Duodenal mucosa (tissue), 2 donors: ENCODE results near the gene PSMD11.

Experiments
- H3K27ac ChIP-seq: one replicate; pipeline ENCODE4 v1.7.0; 2013; ENCODE audit warnings: low read depth, low read length
- H3K27me3 ChIP-seq, 2 donors: one replicate each; pipeline ENCODE4 v1.7.0; 2013; ENCODE audit warnings: low read length in 2 of 2, control low read depth in 1 of 2; ENCODE audit not compliant: insufficient read depth in 2 of 2, control insufficient read depth in 1 of 2
- H3K36me3 ChIP-seq, 2 donors: one replicate each; pipeline ENCODE4 v1.7.0; 2013; ENCODE audit warnings: low read length in 2 of 2, control low read depth in 1 of 2; ENCODE audit not compliant: insufficient read depth in 2 of 2, control insufficient read depth in 1 of 2
- H3K4me1 ChIP-seq, 2 donors: one replicate each; pipeline ENCODE4 v1.7.0; 2013; ENCODE audit warnings: low read length in 2 of 2, control low read depth in 1 of 2; ENCODE audit not compliant: insufficient read depth in 2 of 2, control insufficient read depth in 1 of 2
- H3K4me3 ChIP-seq, 2 donors: one replicate each; pipeline ENCODE4 v1.7.0; 2013; ENCODE audit warnings: low read length in 2 of 2, low read depth in 1 of 2
- H3K9ac ChIP-seq, 2 donors: one replicate each; pipeline ENCODE4 v1.7.0; 2013; ENCODE audit warnings: low read length in 2 of 2, low read depth in 1 of 2
- H3K9me3 ChIP-seq, 2 donors: one replicate each; pipeline ENCODE4 v1.7.0; 2013; ENCODE audit warnings: low read length in 2 of 2, control low read depth in 1 of 2; ENCODE audit not compliant: control insufficient read depth in 1 of 2

Gene PSMD11

DNA sequence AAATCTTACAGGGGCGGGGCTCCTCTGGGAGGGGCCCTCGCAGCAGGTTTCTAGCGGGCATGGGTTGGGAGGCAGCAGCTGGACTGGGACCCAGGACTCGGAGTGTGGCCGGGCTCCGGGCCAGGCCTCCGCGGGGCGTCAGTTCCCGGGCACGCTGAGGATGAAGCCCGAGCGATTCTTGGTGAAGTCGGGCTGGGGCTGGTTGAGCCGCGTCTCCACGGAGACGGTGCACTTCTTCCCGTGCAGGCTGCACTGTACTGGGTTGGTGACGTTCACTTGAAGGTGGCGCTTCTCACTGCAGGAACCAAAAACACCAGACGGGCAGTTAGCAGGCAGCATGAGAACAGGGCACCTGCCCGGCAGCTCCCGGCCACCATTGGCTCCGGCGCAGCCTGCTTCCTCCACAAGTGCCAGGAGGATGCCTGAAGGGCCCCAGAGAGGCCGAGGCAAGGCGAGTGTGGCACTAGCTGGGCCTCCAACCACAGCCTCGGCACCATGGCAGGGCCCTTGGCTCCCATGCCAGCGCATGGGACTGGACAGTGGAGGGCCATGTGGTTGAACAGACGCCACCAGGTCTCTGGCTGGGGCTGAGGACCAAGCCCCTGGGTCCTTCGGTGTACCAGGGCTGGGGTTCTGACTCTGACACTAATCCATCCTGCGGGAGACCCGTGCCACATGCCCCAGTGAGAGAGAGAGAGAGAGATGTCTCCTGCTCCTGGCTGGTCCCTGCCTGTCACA lies 50.5 kb downstream of the PSMD11 start:
- Histone ChIP-seq H3K4me3 (no peak overlapping the region), H3K4me1 (peaks cover 0 to 8% of the 10 kb centered on the region in 2 donors), H3K9ac (no peak overlapping the region), H3K36me3 (peaks cover 0 to 13% of the 10 kb centered on the region in 2 donors), H3K27ac (no peak overlapping the region), H3K9me3 (no peaks in the 10 kb centered on the region), H3K27me3 (no peaks in the 10 kb centered on the region)

- Histone ChIP-seq H3K9ac (no peak overlapping the region), H3K27ac (no peak overlapping the region), H3K9me3 (no peaks in the 10 kb centered on the region), H3K4me3 (no peak overlapping the region), H3K27me3 (no peaks in the 10 kb centered on the region), H3K36me3 (peaks cover 0 to 9% of the 10 kb centered on the region in 2 donors), H3K4me1 (peaks cover 0 to 8% of the 10 kb centered on the region in 2 donors)
These were observed 51.3 kb downstream of the PSMD11 start for GRCh38 chr17:32495359-32496231.

DNA sequence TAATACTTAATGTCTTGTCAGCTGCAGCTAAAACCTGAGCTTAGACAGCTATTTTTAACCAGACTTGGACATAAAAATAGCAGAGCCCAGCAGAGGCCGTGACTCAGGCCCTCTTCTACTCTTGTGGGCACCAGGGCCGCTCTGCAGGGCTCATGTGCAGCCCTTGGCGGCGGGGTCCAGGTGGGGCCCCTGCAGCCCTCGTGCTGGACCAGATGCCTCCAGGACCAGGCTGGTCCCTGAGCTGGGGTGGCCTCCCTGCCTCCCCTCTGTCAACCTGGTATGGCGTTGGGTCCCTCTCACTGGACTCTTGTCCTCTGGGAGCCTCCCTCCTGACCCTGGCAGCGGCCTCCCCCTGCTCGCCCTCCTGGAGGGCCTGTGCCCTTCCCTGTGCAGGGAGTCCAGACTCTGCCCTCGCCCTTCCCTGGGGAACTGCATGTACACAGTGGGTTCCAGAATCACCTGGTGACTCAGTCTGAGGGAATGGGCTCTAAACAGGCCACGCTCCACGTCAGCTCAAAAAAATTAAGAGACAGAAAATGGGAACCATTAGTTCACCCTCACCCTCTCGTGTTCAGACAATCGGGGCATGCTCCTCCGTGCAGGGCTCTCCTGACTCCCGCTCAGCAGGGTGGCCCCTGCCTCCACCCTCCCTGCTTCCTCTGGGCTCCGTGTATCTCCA lies 52.2 kb downstream of the PSMD11 start:
- Histone ChIP-seq H3K4me3 (no peak overlapping the region), H3K27ac (no peak overlapping the region), H3K9me3 (no peaks in the 10 kb centered on the region), H3K4me1 (peaks cover 0 to 8% of the 10 kb centered on the region in 2 donors), H3K27me3 (no peaks in the 10 kb centered on the region), H3K9ac (no peak overlapping the region), H3K36me3 (peaks cover 0 to 9% of the 10 kb centered on the region in 2 donors)

GRCh38 chr17:32497431-32498205 lies 53.3 kb downstream of the PSMD11 start:
- no peak overlapping the region for H3K4me3 ChIP-seq
- no peaks in the 10 kb centered on the region for H3K9me3 ChIP-seq
- H3K4me1 ChIP-seq = peaks cover 0 to 8% of the 10 kb centered on the region in 2 donors
- H3K27me3 ChIP-seq = no peaks in the 10 kb centered on the region
- no peak overlapping the region for H3K9ac ChIP-seq
- H3K36me3 ChIP-seq = peaks cover 0 to 9% of the 10 kb centered on the region in 2 donors
- no peak overlapping the region for H3K27ac ChIP-seq

DNA sequence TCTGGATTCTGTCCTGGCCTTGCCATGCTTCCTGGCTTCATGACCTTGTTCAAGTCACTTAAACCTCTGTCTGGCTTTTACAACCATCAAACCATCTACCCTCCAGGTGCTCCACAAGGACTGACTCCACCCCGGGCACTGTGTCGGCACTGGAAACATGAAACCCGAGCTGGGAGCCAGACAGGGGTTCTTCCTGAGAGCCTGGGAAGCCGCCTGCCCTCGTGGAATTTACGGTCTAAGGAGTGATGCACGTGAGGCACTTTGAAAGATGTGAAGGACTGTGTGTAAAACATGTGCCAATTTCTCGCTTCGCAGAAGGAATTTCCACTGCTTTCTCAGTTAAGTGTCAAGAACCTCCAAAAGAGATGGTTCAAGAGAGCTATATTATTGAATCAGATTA lies 54.1 kb downstream of the PSMD11 start:
- H3K4me3 ChIP-seq = no peak overlapping the region
- peaks cover 7 to 8% of the 10 kb centered on the region in 2 donors for H3K4me1 ChIP-seq

DNA sequence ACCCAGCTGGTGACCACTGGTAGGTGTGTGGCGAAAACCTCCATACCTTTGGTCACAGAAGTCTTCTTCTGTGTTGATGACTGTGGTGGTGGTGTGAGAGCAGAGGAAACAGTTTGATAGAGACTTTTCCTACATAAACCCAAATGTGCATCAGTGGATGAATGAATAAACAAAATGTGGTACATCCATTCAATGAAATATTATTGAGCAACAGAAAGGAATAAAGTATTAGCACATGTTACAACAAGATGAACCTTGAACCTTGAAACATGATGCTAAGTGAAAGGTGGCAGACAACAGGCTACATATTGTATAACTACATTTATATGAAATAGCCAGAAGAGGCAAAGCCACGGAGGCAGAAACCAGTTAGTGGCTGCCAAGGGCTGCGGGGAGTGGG lies 57.7 kb downstream of the PSMD11 start:
- Histone ChIP-seq H3K27me3 (no peaks in the 10 kb centered on the region), H3K4me3 (no peak overlapping the region), H3K36me3 (no peaks in the 10 kb centered on the region), H3K9me3 (no peaks in the 10 kb centered on the region), H3K9ac (no peak overlapping the region), H3K4me1 (peaks cover 10 to 18% of the 10 kb centered on the region in 2 donors), H3K27ac (no peak overlapping the region)

More for the DNA sequence above, 54.1 kb downstream of the PSMD11 start:
- H3K9ac ChIP-seq = no peak overlapping the region
- H3K27ac ChIP-seq = no peak overlapping the region
- no peaks in the 10 kb centered on the region for H3K27me3 ChIP-seq
- H3K36me3 ChIP-seq = peaks cover 0 to 3% of the 10 kb centered on the region in 2 donors
- H3K9me3 ChIP-seq = no peaks in the 10 kb centered on the region

- peaks cover 10 to 18% of the 10 kb centered on the region in 2 donors for H3K4me1 ChIP-seq
- no peaks in the 10 kb centered on the region for H3K36me3 ChIP-seq
- no peaks in the 10 kb centered on the region for H3K27me3 ChIP-seq
- no peak overlapping the region for H3K9ac ChIP-seq
- H3K27ac ChIP-seq = no peak overlapping the region
- H3K4me3 ChIP-seq = no peak overlapping the region
- H3K9me3 ChIP-seq = no peaks in the 10 kb centered on the region
These were observed 58.4 kb downstream of the PSMD11 start for GRCh38 chr17:32502710-32503109.

DNA sequence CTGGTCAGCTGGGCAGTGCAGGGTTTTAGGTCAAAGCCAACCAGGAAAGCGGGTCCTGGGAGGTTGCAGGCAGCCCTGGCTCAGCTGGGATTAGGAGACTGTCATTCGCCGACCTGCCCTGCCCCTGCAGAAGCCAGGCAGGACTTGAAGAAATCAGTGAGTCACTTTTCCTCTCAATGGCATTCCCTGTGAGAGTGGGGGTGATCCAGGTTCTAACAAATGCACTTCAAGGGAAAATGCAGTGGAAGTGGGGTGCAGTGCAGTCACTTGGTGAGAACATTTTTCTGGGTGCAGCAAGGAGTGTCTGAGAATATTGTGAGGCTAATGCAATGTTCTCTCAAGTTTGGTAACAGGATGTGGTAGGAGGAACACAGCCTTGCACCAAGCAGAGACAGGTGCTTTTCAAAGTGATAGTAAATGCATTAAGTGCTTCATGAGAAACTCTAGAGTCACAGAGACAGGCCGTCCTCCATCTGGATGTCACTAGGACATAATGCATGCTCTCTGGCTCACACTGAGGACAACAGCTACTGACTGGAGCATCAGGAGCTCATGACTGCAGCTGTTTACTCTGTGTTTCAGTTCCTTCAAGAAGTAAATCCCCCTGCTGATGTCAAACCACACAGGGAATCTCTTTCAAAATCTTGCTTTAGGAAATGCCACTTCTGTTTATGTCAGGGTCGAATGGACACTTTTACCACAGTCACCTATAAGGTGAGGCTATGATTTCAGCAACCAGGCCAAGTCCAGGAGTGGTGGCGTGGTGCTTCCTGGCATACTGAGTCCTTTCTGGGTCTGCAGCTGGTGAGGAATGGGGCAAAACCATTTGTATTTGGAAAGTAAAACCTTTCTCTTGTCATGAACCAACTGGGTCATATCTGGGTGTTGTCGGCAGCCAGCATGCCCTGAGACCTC lies 59.2 kb downstream of the PSMD11 start:
- Histone ChIP-seq H3K27me3 (no peaks in the 10 kb centered on the region), H3K27ac (peak overlapping the region; percentile 27), H3K4me3 (no peak overlapping the region), H3K4me1 (peaks cover 10 to 18% of the 10 kb centered on the region in 2 donors), H3K36me3 (no peaks in the 10 kb centered on the region), H3K9ac (peak overlapping the region in 1 of 2 donors; percentile 39), H3K9me3 (no peaks in the 10 kb centered on the region)
